ENCODE data around the gene FOXS1. TPM values are rescaled to one million over a fixed set of nuclear protein-coding genes. Genes with fewer than 3 reads are reported as not detected.

Gene FOXS1
- total RNA-seq, 2 experiments from 2014 or later, result not detected

GRCh38 chr20:31853481-31853880 lies 8.1 kb upstream of the FOXS1 start:
- peaks cover 5% of the 10 kb centered on the region for H3K4me1 ChIP-seq (ENCODE audit: insufficient read depth, low read length, poor library complexity, severe bottlenecking)
- no peaks in the 10 kb centered on the region for H3K9me3 ChIP-seq (ENCODE audit: low read length)
- no peak overlapping the region for H3K4me3 ChIP-seq (ENCODE audit: low read depth, low read length, poor library complexity, severe bottlenecking)
- no TSS peak for BruUV-seq (replicated peaks)
- no peak for DNase-seq (ENCODE audit: low spot score)
- POLR2A ChIA-PET, result interaction anchor here (0.5 kb wide), 1 partner anchor 20 kb away, joined by 3 read pairs; no protein-coding TSS in a partner anchor
- TF ChIP-seq EZH2phosphoT487 (IDR thresholded peaks at IDR 0.05; ENCODE audit: borderline replicate concordance, low read depth, low read length) (no peak), CTCF (conservative IDR thresholded peaks at IDR 0.05; ENCODE audit: low read length) (no peak)
- H3K27ac ChIP-seq (ENCODE audit: low read depth, low read length, poor library complexity, severe bottlenecking), result no peak overlapping the region
- intact Hi-C loops (cut with micrococcal nuclease; ENCODE audit: unreplicated experiment), result loop anchor here (5.0 kb wide), 1 partner anchor 164 kb away; no protein-coding TSS in a partner anchor
- no peaks in the 10 kb centered on the region for H3K36me3 ChIP-seq (ENCODE audit: insufficient read depth, low read length)
- no peaks in the 10 kb centered on the region for H3K79me2 ChIP-seq (ENCODE audit: insufficient read depth, low read depth, low read length)
- no peaks in the 10 kb centered on the region for H3K9me2 ChIP-seq (ENCODE audit: insufficient read depth, low read length)
- CTCF ChIA-PET (ENCODE audit: unreplicated experiment), result interaction anchor here (0.6 to 1.0 kb wide), 14 partner anchors 10 to 603 kb away, joined by 3 to 17 read pairs (median 4); no protein-coding TSS in a partner anchor
- no peaks in the 10 kb centered on the region for H4K20me1 ChIP-seq (ENCODE audit: insufficient read depth, low read length)
- no peak overlapping the region for H2AFZ ChIP-seq (ENCODE audit: low read length)
- H3K4me2 ChIP-seq (ENCODE audit: low read length), result no peak overlapping the region

- no peaks in the 10 kb centered on the region for H3K9me3 ChIP-seq (ENCODE audit: low read length)
- H4K20me1 ChIP-seq (ENCODE audit: insufficient read depth, low read length), result no peaks in the 10 kb centered on the region
- intact Hi-C loops (cut with micrococcal nuclease; ENCODE audit: unreplicated experiment), result loop anchor here (5.0 kb wide), 1 partner anchor 166 kb away; no protein-coding TSS in a partner anchor
- H3K4me3 ChIP-seq (ENCODE audit: low read depth, low read length, poor library complexity, severe bottlenecking), result no peak overlapping the region
- ChIA-PET CTCF (ENCODE audit: unreplicated experiment) (interaction anchor here (0.6 to 1.3 kb wide), 3 partner anchors 9 to 148 kb away, joined by 3 to 4 read pairs (median 4); no protein-coding TSS in a partner anchor), POLR2A (interaction anchor here (0.5 to 0.6 kb wide), 2 partner anchors 104 to 1653 kb away, joined by 3 to 4 read pairs; no protein-coding TSS in a partner anchor)
- H3K36me3 ChIP-seq (ENCODE audit: insufficient read depth, low read length), result no peaks in the 10 kb centered on the region
- H3K9me2 ChIP-seq (ENCODE audit: insufficient read depth, low read length), result no peaks in the 10 kb centered on the region
- BruUV-seq (replicated peaks), result no TSS peak
- H2AFZ ChIP-seq (ENCODE audit: low read length), result no peak overlapping the region
- no peak overlapping the region for H3K4me2 ChIP-seq (ENCODE audit: low read length)
- TF ChIP-seq EZH2phosphoT487 (IDR thresholded peaks at IDR 0.05; ENCODE audit: borderline replicate concordance, low read depth, low read length) (no peak), CTCF (conservative IDR thresholded peaks at IDR 0.05; ENCODE audit: low read length) (no peak)
- H3K27ac ChIP-seq (ENCODE audit: low read depth, low read length, poor library complexity, severe bottlenecking), result no peak overlapping the region
- H3K4me1 ChIP-seq (ENCODE audit: insufficient read depth, low read length, poor library complexity, severe bottlenecking), result no peaks in the 10 kb centered on the region
- no peak for DNase-seq (ENCODE audit: low spot score)
- no peaks in the 10 kb centered on the region for H3K79me2 ChIP-seq (ENCODE audit: insufficient read depth, low read depth, low read length)
Observed at GRCh38 chr20:31851240-31851955, 6.0 kb upstream of the FOXS1 start.
